Astrocyte of the spinal cord (primary cell): ENCODE results near the gene ZNF292.
A peak's percentile ranks its signal among the peaks of the same experiment; 100 is the strongest.

Experiments
- DNase-seq: peaks from one replicate; pipeline ENCODE4 v3.0.0; 2011; ENCODE audit warnings: low read depth, low spot score
- H3K4me3 ChIP-seq: 2 replicates; pipeline ENCODE4 v1.5.1; 2011; ENCODE audit warnings: low read depth, mild to moderate bottlenecking, low read length, moderate library complexity
- in situ Hi-C: cut with HindIII; loops from 2 replicates; pipeline ENCODE4 v1.10.0; 2017; ENCODE audit warnings: low sequenced_read_pairs
- TF ChIP-seq, protein P1 (sequence below): IDR thresholded peaks from 2 replicates; pipeline ENCODE4 v1.5.1; 2012; ENCODE audit warnings: low read depth, mild to moderate bottlenecking, low read length, inconsistent platforms

The ZNF292 gene

GRCh38 chr6:87154993-87155841 lies at the start of gene ZNF292:
Gene ZNF292 (plus strand): TSS chr6:87155565. CDS start chr6:87155592, 27 bp downstream.
- H3K4me3 ChIP-seq, result peak within 1 kb of the TSS; percentile 92
- TF ChIP-seq, protein P1, sequence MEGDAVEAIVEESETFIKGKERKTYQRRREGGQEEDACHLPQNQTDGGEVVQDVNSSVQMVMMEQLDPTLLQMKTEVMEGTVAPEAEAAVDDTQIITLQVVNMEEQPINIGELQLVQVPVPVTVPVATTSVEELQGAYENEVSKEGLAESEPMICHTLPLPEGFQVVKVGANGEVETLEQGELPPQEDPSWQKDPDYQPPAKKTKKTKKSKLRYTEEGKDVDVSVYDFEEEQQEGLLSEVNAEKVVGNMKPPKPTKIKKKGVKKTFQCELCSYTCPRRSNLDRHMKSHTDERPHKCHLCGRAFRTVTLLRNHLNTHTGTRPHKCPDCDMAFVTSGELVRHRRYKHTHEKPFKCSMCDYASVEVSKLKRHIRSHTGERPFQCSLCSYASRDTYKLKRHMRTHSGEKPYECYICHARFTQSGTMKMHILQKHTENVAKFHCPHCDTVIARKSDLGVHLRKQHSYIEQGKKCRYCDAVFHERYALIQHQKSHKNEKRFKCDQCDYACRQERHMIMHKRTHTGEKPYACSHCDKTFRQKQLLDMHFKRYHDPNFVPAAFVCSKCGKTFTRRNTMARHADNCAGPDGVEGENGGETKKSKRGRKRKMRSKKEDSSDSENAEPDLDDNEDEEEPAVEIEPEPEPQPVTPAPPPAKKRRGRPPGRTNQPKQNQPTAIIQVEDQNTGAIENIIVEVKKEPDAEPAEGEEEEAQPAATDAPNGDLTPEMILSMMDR, result no peak
- in situ Hi-C loops, result no loop called here
- peak; percentile 99 for DNase-seq

DNA sequence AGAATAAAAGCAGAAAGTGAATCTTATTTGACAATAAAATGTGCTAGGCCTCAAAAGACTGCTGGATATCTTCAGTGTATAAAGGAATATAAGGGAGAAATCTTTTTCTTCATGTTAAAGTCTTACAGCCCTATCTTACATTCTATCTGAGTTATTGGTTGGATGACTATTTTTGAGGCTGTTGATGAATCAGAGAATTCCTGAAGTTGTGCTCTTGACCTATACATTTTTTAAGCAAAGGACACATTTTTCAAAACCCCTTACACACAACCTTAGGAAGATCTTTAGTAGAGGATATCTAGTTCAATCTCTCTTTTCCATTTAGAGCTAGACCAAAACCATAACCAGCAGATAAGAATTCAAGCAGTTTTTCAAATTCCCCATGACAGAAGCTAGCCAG lies 49.5 kb upstream of the ZNF292 start:
- DNase-seq, result peak; percentile 9
- TF ChIP-seq, protein P1, result no peak

GRCh38 chr6:87110636-87111035 lies 44.7 kb upstream of the ZNF292 start:
- DNase-seq, result no peak
- TF ChIP-seq, protein P1, result no peak
- in situ Hi-C loops, result no loop called here
- no peak overlapping the region for H3K4me3 ChIP-seq

More for the DNA sequence above, 49.5 kb upstream of the ZNF292 start:
- H3K4me3 ChIP-seq, result no peak overlapping the region
- in situ Hi-C loops, result no loop called here

GRCh38 chr6:87115402-87116135 lies 39.8 kb upstream of the ZNF292 start:
- DNase-seq, result no peak
- in situ Hi-C loops, result no loop called here

DNA sequence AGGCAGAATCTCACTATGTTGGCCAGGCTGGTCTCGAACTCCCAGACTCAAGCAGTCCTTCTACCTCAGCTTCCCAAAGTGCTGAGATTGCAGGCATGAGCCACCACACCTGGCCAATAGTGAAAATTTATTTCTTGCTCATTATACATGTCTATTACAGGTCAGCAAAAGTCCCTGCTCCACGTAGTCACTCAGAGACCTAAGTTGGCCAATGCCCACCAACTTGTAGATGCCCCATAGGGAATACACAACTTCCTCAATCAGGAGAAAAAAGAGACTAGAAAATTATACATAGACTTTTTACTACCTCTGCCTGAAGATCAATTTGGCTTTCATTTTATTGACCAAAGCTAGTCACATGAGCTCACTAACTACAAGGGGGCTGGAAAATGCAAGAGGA lies 38.4 kb upstream of the ZNF292 start:
- no peak overlapping the region for H3K4me3 ChIP-seq
- in situ Hi-C loops, result no loop called here
- TF ChIP-seq, protein P1, result no peak
- no peak for DNase-seq

More at GRCh38 chr6:87115402-87116135, 39.8 kb upstream of the ZNF292 start:
- H3K4me3 ChIP-seq, result no peak overlapping the region
- TF ChIP-seq, protein P1, result no peak

DNA sequence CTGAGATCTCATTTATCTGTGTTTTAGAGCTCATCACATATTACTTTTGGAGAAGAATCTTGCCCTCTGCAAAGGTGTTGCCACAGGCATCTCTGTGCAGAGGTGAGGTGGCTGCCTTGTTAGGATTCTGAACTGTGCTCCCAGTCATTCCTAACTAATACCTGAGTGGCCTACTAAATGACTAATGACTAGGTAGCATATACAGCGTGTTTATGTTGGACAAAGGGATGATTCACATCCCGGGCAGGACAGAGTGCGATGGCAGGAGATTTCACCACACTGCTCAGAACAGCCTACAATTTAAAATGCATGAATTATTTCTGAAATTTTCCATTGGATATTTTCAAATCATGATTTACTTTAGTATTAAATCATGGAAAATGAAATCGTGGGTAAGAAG lies 37.3 kb upstream of the ZNF292 start:
- TF ChIP-seq, protein P1, result no peak
- no peak overlapping the region for H3K4me3 ChIP-seq
- in situ Hi-C loops, result no loop called here
- DNase-seq, result no peak
